ENCODE measurements around the gene BEX2. TPM values are rescaled to one million over a fixed set of nuclear protein-coding genes. Genes with fewer than 3 reads are reported as not detected.

BEX2 gene
- total RNA-seq, 2 donors from 2014 or later, result 16.4 to 59.9 TPM

DNA sequence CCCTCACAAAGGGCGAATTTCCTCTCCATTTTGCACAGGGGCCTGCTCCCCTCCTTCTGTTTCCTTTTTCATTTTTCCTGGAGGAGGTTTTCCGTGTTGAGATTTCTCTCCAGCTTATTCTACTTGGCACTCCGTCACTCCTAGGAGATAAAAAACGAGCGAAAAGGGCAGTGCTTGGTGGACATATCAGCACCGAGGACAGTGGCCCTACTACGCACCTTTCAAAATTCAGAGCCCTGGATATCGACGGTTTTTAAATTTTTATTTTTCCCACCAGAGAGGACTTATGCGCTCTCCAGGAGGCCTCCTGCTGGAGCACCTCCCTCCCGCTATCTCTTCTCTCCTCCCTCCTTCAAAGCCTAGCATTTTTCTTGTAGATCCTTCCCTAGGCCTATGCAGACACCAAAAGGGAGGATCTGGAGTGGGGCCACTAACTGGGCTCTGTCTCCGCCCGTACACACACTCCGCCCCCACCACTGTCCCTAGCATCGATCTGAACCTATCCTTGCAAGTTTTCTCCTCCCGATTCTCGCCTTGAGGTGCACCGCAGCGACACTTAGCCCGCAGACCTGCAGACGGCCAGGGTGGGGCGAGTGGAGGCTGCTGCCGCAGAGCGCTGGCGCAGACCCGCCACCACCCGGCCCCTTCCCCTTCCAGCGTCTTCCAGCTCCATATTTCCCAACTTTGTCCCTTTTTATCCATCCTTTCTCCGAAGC lies 37.0 kb upstream of the BEX2 start:
- Histone ChIP-seq H3K4me1 (no peaks in the 10 kb centered on the region), H3K9me3 (no peaks in the 10 kb centered on the region)
- TF ChIP-seq, protein P1, sequence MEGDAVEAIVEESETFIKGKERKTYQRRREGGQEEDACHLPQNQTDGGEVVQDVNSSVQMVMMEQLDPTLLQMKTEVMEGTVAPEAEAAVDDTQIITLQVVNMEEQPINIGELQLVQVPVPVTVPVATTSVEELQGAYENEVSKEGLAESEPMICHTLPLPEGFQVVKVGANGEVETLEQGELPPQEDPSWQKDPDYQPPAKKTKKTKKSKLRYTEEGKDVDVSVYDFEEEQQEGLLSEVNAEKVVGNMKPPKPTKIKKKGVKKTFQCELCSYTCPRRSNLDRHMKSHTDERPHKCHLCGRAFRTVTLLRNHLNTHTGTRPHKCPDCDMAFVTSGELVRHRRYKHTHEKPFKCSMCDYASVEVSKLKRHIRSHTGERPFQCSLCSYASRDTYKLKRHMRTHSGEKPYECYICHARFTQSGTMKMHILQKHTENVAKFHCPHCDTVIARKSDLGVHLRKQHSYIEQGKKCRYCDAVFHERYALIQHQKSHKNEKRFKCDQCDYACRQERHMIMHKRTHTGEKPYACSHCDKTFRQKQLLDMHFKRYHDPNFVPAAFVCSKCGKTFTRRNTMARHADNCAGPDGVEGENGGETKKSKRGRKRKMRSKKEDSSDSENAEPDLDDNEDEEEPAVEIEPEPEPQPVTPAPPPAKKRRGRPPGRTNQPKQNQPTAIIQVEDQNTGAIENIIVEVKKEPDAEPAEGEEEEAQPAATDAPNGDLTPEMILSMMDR (IDR thresholded peaks at IDR 0.05), result no peak

DNA sequence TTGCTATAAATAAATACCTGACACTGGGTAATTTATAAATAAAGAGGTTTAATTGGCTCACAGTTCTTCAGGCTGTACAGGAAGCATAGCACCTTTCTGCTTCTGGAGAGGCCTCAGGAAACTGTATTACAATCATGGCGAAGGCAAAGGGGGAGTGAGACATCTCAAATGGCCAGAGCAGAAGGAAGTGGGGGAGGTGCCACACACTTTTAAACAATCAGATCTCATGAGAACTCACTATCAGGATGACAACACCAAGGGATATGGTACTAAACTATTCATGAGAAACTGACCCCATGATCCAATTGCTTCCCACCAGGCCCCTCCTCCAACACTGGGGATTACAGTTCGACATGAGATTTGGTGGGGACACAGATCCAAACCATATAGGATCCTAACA lies 33.8 kb upstream of the BEX2 start:
- H3K27me3 ChIP-seq, result peaks cover 0 to 7% of the 10 kb centered on the region in 2 donors
- no peak for DNase-seq (ENCODE audit: low spot score)
- H3K36me3 ChIP-seq, result no peaks in the 10 kb centered on the region
- H3K27ac ChIP-seq, result no peak overlapping the region
- no peak overlapping the region for H3K4me3 ChIP-seq
- no peaks in the 10 kb centered on the region for H3K9me3 ChIP-seq
- H3K4me1 ChIP-seq, result no peaks in the 10 kb centered on the region
- TF ChIP-seq, protein P1 (IDR thresholded peaks at IDR 0.05), result no peak

More for the DNA sequence above, 37.0 kb upstream of the BEX2 start:
- H3K4me3 ChIP-seq, result no peak overlapping the region
- H3K27ac ChIP-seq, result no peak overlapping the region
- peaks cover 0 to 7% of the 10 kb centered on the region in 2 donors for H3K27me3 ChIP-seq
- H3K36me3 ChIP-seq, result no peaks in the 10 kb centered on the region
- DNase-seq (ENCODE audit: low spot score), result no peak

DNA sequence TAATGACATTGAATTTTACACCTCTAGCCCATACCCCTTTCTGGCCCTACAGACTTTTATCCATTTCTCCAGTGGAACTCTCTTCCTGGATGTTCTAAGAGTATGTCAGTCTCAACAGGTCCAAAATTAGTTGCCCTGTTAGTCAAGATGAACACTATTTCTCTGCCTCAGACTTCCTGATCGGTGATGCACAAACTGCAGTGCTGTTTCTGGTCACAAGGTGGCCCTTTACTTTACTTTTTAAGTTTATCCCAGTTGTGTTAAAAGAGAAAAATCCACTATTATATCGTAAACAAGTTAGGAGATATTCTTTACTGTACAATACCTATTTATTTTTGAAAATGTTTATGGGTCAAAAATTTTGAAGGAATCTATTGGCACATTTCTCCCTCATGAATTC lies 32.3 kb upstream of the BEX2 start:
- TF ChIP-seq, protein P1 (IDR thresholded peaks at IDR 0.05), result peak; percentile 40 to 72
- DNase-seq (ENCODE audit: low spot score), result no peak
- Histone ChIP-seq H3K4me3 (no peak overlapping the region), H3K27me3 (peaks cover 0 to 3% of the 10 kb centered on the region in 2 donors), H3K27ac (no peak overlapping the region), H3K36me3 (no peaks in the 10 kb centered on the region), H3K4me1 (no peaks in the 10 kb centered on the region), H3K9me3 (no peaks in the 10 kb centered on the region)

DNA sequence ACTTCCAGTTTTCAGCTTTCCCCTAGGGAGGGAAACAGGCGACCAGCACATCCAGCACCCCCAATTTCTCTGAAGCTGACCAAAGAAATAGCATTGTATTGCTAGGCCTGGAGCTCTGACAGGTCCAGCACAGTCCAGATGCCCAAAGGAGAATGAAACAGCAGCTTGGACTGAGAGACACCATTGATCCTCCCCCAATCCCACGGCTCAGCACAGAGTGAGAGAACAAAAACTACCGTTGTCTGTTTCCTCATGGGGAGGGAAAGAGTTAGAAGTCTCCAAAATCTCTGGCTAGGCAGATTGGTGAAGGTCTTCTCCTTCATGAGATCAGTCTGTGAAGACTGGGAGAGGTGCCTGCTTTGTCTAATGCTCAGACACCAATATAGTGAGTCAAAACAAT lies 27.9 kb upstream of the BEX2 start:
- H3K36me3 ChIP-seq, result no peaks in the 10 kb centered on the region
- no peaks in the 10 kb centered on the region for H3K9me3 ChIP-seq
- TF ChIP-seq, protein P1 (IDR thresholded peaks at IDR 0.05), result no peak
- H3K4me3 ChIP-seq, result no peak overlapping the region
- no peak overlapping the region for H3K27ac ChIP-seq
- no peaks in the 10 kb centered on the region for H3K27me3 ChIP-seq
- DNase-seq (ENCODE audit: low spot score), result no peak
- H3K4me1 ChIP-seq, result no peaks in the 10 kb centered on the region

DNA sequence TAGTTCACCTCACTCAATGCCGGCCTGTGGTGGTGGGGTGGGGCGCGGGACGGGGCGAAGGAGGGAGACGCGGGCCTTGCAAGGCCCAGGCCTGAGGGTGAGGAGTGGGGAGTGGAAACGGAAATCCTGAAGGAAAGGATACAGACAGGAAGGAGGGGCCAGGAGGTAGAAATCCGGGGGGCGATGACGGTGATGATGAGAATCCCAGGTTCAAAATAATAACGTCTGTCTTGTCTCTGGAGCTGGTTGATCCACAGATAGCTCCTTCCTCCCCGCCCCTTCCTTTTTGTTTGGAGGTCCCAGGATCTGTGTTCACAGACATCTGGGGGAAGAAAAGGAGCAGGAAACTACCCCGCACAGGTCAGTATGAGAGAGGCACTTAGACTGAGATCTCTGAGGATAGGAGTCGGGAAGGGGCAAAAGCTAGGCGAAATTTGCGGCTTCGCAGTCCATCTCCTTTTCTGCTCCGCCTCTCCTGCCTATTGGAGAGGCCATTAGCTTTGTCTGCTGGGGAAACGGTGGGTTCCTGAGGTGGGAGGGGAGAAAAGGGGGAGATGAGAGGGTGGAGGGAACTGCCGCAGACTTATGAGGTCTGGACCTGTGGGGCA lies 20.0 kb upstream of the BEX2 start:
- no peak overlapping the region for H3K27ac ChIP-seq
- no peaks in the 10 kb centered on the region for H3K36me3 ChIP-seq
- TF ChIP-seq, protein P1 (IDR thresholded peaks at IDR 0.05), result no peak
- no peaks in the 10 kb centered on the region for H3K9me3 ChIP-seq
- H3K27me3 ChIP-seq, result no peaks in the 10 kb centered on the region
- H3K4me1 ChIP-seq, result no peaks in the 10 kb centered on the region
- no peak for DNase-seq (ENCODE audit: low spot score)
- H3K4me3 ChIP-seq, result peak overlapping the region; percentile 18 to 36

Data from right atrium auricular region (tissue), 2 donors.